Renal pelvis (tissue), 4 donors: ENCODE measurements around the gene TADA2A. TPM values are rescaled to one million over a fixed set of nuclear protein-coding genes. Genes with fewer than 3 reads are reported as not detected.
"Not testable (repeated sequence)": the region's sequence is repeated elsewhere in the genome, so short reads cannot be mapped to it uniquely, and the experiment has no call there.

ENCODE experiments used
- DNase-seq: peaks from one replicate; pipeline ENCODE4 v3.0.0-alpha.2; 2013
- polyA plus RNA-seq, 3 donors: library from polyadenylated mRNA; unstranded; fragments of 120-200 nt; gene quantifications; one replicate each; pipeline ENCODE4 v1.2.1, GENCODE V29; 2013; ENCODE audit not compliant: insufficient read length in 3 of 3

Gene TADA2A
- polyA plus RNA-seq, 3 donors: 23.1 to 27.9 (median 25.7) TPM

DNA sequence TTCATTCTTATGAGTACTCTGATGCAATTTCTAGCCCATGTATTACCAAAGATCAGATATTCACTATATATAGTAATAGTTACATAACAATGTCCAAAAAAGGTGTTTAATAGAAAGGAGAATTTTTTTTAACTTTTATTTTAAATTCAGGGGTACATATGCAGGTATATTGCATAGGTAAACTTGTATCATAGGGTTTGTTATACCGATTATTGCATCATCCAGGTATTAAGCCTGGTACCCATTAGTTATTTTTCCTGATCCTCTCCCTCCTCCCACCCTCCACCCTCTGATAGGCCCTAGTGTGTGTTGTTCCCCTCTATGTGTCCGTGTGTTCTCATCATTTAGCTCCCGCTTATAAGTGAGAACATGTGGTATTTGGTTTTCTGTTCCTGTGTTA lies 51.1 kb downstream of the TADA2A start:
- DNase-seq: not testable (repeated sequence)

DNA sequence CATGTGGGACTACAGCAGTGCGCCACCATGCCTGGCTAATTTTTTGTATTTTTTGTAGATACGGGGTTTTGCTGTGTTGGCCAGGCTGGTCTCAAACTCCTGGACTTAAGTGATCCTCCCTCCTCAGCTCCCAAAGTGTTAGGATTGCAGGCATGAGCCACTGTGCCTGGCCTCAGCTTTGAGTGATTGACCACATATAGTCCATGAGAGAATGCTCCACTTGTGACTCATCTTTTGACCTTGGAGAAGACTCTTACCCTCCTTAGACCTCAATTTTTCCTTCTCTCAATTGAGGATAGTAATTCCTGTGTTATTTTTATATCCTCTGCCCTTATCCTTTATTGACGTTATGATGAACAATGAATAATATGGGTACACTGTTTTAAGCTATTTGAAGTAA lies 52.1 kb downstream of the TADA2A start:
- no peak for DNase-seq

DNA sequence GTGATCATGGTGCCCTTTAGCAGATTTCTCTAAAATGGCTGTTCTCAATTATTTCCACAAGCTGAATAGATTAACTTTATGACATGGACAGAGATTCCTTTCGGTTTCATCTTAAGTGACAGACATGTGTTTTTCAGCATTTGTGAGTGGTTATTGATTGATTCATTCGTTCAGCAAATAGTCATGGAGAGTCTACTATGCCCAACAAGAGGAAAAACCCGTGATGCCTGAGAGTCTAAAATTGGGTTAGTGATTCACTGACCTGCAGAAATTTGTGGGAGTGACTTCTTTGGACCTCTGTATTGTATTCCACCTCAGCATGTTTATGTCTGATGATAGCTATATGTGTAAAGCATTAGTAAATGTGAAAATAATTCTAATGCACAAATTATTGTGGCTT lies 55.0 kb downstream of the TADA2A start:
- DNase-seq: no peak

DNA sequence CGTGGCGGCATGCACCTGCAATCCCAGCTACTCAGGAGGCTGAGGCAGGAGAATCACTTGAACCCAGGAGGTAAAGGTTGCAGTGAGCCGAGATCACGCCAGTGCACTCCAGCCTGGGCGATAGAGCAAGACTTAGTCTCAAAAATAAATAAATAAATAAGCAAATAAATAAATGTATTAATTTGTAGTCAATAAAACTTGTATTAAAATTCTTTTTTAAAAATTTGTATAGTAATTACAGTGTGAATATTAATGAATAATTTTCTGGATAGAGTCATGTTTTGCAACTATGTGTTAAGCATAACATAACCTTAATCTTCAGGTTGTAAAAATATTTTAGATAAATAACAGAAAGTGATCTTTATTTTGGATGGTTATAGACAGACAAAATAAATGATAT lies 55.8 kb downstream of the TADA2A start:
- no peak for DNase-seq

DNA sequence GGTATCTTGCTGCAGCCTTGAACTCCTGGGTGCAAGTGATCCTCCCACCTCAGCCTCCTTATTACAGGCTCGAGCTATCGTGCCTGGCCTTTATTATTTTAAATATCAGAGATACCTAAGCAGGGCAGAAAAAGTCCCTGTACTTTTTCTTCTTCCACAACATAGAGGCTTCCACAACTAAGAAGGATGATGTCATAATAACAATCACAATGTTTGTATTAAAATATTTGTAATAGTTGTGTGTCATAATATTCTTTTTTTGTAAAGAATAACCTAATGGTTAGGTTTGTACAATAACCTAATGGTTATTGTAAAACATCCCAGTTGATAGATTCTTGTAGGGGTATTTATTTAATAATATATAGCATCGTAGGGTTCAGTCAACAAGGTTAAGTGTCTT lies 56.4 kb downstream of the TADA2A start:
- no peak for DNase-seq

DNA sequence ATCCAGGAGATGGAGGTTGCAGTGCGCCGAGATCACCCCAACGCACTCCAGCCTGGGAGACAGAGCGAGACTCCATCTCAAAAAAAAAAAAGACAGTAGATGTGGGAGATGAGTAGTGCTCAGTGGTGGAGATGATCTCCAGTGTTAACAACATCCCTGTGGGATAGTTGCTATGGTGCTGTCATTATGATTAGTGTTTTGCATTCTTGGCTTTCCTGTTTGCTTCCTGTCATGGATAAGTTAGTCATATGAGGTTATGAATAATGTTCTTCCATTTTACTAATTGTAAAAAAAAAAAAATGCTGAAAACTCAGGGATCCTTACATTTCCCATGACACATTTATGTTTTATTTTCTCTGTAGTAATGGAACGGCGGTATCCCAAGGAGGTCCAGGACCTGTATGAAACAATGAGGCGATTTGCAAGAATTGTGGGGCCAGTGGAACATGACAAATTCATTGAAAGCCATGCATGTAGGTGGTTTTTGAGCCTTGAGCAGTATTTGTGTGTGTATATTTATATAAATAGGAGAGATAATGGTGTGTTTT lies 58.5 kb downstream of the TADA2A start:
- DNase-seq: no peak

DNA sequence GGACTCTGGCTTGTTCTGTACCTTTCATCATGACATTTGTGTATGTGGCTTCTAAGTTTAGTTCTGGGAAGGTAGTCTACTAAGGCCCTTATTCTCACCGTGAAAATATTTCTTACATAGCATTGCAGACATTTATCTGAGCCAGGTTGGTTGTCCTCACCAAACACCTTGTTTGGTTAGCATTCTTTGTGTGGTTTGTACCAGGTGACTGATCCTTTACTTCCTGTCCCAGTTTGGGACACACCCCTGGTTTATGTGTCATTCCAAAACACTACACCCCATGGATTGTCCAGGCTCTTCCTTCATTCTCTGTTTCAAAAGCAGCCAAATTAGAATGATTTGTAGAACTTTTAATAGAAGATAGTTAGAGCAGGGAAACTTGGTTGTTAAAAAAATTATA lies 59.8 kb downstream of the TADA2A start:
- DNase-seq: no peak

DNA sequence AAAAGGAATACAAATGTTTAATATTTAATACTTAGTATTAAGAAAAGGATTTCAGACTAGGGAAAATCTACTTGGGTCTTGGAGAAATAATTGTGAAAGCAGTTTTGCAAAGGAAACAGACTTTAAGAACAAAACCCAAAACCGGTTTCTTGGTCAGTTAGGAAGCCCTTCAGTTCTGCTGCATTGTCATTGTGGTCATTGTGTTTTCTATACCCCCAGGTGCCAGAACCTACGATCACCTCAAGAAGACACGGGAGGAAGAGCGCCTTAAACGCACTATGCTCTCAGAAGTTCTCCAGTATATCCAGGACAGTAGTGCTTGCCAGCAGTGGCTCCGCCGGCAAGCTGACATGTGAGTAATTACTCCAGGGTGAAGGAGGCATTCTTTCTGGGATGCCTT lies 63.5 kb downstream of the TADA2A start:
- no peak for DNase-seq

DNA sequence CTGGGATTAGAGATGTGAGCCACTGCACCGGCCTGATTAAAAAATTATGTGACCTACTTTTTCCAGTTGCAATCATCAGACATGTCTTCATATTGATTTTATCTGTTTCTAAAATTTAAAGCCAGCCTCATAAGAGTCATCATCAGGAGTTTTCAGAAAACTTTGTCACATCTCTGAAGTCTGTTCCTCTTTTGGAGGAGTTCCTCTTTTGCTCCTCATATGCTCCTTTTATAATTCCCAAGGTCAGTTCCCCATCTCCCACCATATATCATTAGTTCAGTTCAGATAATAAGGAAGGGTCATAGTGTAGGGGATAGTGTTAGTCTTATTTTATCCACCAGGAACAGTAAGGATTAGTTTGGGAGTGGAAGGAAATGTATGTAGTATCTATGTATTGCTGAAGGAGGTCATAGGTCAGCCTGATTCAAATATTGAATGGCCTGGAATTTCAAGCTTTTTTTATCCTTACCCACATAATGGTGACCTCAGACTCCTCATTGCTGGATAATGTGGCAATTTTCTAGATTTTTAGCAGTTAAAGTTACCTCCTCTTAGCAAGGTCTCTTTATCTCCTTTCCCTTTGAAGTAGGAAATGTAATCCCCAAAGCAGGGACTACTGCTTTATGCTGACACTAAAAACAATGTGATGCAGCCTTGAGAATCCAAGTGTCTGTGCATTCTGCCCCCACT lies 69.2 kb downstream of the TADA2A start:
- DNase-seq: no peak

DNA sequence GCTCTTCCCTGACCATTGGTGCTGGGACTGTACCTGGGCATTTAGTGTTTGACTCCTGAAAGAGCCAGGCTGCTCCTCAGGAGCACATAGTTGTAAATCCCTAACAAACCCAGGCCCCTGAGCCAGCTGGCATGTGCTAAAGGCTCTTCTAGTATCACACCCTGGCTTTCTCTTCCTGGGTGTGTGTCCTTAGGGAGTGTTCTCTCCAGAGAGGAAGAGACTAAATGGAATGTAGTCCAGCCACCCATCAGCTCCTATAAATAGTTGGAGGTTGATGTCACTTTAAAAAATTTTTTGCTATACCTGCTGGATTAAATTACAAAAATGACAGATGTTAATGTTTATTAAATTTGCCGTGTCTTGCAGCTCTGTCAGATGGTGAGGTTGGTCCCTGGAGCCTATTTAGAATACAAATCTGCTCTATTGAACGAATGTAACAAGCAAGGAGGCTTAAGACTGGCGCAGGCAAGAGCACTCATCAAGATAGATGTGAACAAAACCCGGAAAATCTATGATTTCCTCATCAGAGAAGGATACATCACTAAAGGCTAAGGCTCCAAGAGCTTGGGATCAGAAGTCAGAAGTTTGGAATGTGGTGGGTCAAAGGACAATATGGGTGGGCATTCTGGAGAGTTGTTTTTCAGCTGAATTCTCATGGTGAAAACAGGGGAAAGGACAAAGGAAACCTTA lies 69.9 kb downstream of the TADA2A start:
- DNase-seq: no peak

DNA sequence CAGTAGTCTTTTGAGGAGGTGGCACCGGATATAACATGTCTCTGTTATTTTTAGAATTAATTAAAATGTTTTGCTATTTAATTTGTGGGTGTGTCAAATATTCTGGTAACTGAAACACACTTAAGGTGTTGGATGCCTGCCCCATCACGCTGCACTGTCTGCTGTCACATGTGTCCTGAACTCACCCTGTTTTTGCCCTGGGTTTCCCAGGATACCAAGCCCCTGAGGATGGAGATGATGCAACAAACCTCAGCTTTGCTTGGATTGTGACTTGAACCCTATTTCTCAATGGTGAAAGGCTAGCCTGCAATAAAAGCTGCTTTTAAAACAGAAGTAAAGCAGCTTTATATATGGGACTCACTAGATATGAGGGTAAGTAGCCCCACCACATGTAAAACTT lies 71.5 kb downstream of the TADA2A start:
- no peak for DNase-seq

DNA sequence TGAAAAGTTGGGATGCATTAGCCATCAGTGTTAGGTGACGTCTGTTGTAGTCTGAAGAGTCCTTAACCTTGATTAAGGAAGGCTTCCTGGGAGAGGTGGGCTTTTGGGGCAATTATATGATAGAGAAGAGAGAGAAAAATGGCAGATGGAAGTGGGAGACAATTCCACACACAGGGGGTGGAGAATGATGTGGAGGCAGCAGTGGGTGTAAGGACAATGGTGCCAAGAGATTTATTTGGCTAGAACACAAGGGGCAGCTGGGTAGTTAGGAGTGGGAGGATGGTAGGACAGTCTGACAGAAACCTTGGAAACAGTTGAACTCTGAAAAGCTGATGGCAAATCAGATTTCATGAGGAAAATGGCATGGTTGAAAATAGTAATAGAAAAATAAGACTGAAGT lies 72.3 kb downstream of the TADA2A start:
- no peak for DNase-seq

DNA sequence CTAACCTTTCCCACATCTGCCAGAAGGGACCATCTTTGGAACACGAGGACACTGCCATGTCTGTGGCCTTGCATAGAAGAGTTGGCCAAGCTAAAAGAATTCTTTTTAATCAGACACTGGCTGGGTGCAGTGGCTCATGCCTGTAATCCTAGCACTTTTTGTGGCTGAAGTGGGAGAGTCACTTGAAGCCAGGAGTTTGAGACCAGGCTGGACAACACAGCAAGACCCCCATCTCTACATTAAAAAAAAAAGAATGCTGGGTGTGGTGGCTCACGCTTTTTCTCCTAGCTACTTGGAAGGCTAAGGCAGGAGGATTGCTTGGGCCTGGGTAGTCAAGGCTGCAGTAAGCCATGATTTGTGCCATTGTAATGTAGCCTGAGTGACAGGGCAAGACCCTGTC lies 73.7 kb downstream of the TADA2A start:
- no peak for DNase-seq

DNA sequence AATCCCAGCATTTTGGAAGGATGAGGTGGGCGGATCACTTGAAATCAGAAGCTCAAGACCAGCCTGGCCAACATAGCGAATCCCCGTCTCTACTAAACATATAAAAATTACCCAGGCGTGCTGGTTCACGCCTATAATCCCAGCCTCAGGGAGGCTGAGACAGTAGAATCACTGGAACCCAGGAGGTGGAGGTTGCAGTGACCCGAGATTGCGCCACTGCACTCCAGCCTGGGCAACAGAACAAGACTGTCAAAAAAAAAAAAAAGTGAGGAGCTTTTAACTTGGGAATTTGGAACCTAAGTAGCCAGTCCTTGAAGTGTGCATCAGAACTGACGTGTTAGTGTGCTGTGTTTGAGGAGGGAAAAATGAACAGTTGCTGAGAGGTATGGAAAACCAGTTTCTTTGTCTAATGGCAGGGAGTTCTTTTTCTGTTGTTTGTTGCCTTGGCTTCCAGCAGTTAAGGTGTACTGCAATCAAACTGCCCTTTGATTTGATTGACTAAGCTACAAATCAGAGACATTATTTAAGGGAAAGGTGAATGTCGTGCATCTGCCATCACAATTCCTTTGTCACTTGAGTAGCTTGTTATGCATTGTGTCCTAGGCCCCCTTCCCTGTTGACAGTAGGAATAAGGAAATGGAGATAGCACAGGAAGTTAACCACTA lies 74.4 kb downstream of the TADA2A start:
- DNase-seq: no peak

DNA sequence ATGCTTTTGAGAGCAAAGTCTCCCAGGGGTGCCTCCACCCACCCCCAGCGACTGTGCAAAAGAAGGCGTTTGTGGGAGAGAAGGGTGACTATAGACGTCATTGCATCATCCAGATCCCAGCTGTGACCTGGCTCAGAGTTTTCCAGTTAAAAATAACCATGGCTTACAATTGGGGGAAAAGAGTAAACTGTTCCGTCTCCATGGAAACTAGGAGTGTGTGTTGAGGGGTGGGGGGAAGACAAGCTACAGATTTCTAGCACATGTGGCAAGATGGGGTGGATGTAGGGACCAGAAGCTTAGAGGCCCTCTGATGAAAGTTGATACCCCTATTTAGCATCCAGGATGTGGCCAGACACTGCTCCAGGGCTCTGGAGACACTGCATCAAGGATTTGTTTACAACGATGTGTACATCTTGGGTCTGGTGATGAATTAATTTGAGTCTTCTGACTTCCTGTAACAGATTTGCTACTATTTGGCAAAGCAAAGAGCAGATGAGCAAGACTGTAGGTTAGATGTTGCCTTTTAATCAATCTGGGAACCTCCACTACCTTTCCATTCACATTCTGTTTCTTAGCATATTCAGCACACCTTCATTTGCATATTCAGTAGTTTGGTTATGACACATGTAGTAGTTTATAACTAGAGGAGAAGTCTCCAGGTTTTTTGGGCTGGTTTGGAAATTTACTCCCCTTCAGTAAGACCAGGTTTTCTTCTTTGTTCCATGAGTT lies 76.8 kb downstream of the TADA2A start:
- no peak for DNase-seq

DNA sequence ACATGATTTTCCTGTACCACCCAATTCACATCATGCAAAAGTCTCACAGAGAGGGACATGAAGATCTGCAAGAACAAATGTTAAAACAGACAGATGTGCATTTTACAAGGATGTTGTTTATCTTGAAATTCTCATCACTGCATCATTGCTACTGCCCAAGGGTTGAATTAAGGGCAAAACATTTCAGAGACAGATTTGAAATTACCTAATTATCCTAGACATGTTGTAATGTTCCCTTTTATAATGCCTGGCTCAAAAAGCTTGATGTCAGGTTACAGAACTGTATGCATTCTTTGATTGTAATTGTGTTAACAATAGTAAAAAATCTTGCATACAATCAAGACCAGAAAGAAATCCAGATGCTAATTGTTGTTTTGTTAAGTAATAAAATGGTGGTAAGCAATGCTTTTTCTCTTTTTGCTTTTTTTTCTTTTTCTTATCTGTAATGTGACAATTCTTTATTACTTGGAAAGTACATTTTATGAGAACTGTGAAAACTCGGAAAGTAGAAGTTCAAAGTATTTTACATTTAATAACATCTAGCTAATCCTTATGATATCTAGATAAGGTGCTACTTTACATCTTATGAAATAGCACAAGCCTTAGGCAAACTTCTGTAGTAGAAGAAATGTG lies 79.4 kb downstream of the TADA2A start:
- no peak for DNase-seq

DNA sequence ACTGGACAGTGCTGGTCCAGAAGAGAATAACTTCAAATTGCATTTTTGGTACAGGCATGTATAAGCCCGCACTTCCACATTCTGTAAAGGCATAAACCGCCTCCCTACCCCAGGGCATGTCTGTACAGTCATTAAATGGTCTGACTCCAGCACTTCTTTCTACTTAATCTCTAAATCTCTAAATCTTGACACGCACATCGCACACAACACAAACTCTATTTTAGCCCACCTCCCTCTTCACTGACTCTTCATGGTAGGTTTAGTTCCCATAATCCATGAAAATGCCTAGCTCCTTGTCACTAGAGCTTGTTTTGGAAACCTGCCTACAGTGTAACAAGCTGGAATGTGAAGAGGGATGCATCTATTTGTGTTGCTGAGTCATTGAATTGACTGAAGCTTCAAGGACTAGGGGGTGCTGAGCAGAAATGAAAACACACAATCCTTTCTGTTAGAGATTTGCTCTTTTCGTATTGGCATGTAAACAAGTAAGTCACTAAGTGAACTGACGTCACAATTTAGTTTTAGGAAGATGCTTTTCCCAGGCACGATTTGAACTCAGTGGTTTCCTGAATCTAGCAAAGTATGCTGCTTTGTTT lies 81.4 kb downstream of the TADA2A start:
- peak; percentile 67 for DNase-seq

DNA sequence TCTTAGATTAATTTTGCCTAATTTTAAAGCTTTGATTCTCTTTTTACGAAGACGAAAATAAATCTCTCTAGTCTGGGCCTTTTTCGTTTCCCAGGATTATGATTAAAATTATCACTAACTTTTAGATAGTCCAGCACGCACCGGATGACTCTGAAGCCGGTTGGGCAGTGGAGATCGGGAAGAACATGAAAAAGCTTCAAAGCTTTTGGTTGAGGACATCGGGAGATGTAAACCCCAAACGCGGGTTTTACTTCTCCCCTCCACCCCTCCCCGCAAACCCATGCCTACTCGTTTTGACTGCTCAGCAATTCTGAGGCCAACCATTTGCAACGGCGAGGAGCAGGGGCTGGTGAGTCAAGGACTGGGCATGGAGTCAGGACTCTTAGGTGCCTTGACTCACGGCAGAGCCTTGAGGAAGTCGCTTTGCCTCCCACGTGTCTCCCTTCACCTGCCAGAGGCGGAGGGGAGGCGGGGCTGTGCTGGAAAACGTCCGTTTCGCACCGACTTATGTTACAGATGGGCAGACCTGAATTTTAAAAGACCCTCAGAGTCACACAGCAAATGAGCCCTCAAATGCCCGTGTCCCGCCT lies 82.0 kb downstream of the TADA2A start:
- no peak for DNase-seq

DNA sequence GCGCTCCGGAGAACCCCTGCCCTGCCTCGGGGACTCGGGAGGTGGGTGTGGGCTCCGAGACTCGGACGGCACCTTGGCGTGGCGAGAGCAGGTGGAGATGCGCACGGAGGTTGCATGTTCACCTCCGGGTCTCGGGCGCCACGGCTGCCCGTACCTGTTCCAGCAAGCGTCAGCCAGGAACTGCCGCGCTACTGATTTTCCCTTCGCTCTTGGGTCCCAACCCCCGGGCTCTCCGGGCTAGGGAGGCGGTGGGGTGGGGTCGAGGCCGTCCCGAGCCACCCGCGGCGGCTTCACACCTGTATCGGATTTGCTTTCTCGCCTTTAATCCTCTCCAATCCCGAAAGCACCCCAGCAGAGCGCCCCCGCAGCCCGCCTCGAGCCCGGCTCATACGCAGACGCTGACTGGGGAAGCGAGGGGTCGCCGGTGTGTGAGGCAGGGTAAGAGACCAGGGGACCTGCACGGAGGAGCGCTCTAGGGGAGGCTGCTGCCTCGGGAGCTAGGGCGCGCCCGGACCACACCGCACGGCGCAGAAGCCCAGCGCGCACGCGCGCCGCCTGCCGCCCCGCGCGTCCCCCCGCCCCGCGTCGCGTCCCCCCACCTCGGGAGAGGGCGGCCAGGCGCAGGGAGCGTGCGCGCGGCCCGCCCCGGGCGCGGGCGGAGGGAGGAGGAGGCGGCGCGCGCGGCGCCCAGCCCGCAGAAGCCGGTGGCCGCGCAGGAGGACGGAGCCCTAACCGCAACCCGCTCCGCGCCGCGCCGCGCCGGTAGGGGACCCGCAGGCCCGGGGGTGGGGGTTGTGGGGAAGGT lies 82.7 kb downstream of the TADA2A start, which contains the start of gene DUSP14:
DUSP14 (plus strand) TSS at position 695 of the 805 bp plus-strand sequence. CDS start 22,382 bp downstream, outside the sequence.
- peak; percentile 87 for DNase-seq

DNA sequence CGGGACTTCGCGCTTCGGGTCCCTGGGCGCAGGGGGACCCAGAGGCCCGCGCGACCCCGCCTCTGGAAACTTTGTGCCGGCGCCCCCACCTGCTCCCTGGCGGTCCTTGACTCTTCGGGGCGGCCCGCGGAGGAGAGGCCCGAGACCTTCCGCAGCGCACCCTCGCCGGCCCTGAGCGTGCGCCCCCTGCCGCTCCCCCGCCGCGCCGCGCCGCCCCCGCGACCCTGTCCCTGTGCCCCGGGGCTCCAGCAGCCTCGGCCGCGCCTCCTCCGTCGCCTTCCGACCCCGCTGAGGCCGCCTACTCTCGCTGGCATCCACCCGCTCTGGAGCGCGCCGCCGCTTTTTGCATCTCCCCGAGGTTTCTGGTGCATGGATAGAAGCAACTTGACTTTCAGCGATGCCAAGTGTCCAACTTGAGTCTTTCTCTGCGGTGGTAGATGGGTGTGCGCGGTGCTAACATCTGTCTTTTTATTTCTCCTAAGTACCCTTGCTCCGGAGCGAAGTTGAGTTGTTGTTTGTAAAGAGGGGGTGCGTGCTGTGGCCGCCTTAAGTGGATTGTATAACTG lies 83.4 kb downstream of the TADA2A start:
- peak; percentile 75 for DNase-seq
